HL-60 (cell line): Measurements from ENCODE around the gene KCNG4.

Source experiments
- DNase-seq, 2 experiments: peaks; one replicate each; pipeline ENCODE4 v3.0.0-alpha.2; 2010 to 2020; ENCODE audit warnings: low read depth in 1 of 2, low spot score in 1 of 2
- H3K27ac ChIP-seq: fragments of 250-450 bp; sonication (Bioruptor Pico); replicated peaks from 2 replicates; pipeline ENCODE4 v1.5.1; 2020; ENCODE audit warnings: mild to moderate bottlenecking, moderate library complexity
- H3K27me3 ChIP-seq: fragments of 250-450 bp; sonication (Bioruptor Pico); 2 replicates; pipeline ENCODE4 v1.5.1; 2021; ENCODE audit warnings: mild to moderate bottlenecking, moderate library complexity; ENCODE audit not compliant: insufficient read depth, poor library complexity, severe bottlenecking
- H3K4me3 ChIP-seq: replicated peaks from 2 replicates; pipeline ENCODE4 v1.5.1; 2011; ENCODE audit warnings: mild to moderate bottlenecking, control low read depth, low read length; ENCODE audit not compliant: insufficient read depth
- GABPA ChIP-seq: IDR thresholded peaks from 2 replicates; pipeline ENCODE4 v1.6.1; 2012; ENCODE audit warnings: low read depth
- POLR2AphosphoS5 ChIP-seq: IDR thresholded peaks from 2 replicates; pipeline ENCODE4 v1.6.1; 2012; ENCODE audit warnings: low read depth
- SPI1 ChIP-seq: IDR thresholded peaks from 2 replicates; pipeline ENCODE4 v1.6.1; 2012; ENCODE audit warnings: low read depth, mild to moderate bottlenecking, borderline replicate concordance
- TF ChIP-seq, protein P1 (sequence below): IDR thresholded peaks from 2 replicates; pipeline ENCODE4 v1.6.1; 2012; ENCODE audit warnings: low read depth; ENCODE audit not compliant: insufficient replicate concordance
- TF ChIP-seq, protein P2 (sequence below): IDR thresholded peaks from one replicate; pipeline ENCODE4 v1.5.1; 2011; ENCODE audit warnings: low read length, control low read depth, inconsistent platforms; ENCODE audit not compliant: insufficient read depth

The KCNG4 gene

DNA sequence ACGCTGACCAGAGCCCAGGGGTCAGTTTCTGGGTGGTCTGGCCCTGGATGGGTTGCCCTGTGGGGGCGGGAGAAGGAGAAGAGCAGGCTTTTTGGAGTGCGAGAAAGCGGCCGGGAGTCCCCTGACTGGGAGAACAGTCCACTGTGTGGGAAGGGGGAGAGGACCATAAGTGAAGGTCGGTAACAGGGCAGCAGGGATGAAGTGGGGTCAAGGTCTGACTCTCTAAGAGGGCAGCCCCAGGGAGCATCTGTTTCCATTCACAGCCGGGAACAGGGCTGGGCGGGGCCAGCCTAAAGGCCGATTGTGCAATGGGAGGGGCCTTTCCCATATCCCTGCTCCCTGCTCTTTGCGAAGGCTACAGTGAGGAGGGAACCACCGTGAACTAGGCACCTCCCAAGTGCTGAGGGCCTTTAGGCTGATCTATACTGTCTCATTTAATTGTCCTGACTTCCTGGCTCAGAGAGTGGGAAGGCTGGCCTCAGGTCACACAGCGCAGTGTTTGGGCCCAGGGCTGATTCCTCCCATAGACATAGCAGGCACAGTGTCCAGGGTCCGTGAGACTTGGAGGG, 44.4 kb upstream of the KCNG4 start:
- Histone ChIP-seq H3K4me3 (no peak overlapping the region), H3K27ac (no peak overlapping the region), H3K27me3 (no peaks in the 10 kb centered on the region)
- DNase-seq, result no peak
- TF ChIP-seq, protein P1, sequence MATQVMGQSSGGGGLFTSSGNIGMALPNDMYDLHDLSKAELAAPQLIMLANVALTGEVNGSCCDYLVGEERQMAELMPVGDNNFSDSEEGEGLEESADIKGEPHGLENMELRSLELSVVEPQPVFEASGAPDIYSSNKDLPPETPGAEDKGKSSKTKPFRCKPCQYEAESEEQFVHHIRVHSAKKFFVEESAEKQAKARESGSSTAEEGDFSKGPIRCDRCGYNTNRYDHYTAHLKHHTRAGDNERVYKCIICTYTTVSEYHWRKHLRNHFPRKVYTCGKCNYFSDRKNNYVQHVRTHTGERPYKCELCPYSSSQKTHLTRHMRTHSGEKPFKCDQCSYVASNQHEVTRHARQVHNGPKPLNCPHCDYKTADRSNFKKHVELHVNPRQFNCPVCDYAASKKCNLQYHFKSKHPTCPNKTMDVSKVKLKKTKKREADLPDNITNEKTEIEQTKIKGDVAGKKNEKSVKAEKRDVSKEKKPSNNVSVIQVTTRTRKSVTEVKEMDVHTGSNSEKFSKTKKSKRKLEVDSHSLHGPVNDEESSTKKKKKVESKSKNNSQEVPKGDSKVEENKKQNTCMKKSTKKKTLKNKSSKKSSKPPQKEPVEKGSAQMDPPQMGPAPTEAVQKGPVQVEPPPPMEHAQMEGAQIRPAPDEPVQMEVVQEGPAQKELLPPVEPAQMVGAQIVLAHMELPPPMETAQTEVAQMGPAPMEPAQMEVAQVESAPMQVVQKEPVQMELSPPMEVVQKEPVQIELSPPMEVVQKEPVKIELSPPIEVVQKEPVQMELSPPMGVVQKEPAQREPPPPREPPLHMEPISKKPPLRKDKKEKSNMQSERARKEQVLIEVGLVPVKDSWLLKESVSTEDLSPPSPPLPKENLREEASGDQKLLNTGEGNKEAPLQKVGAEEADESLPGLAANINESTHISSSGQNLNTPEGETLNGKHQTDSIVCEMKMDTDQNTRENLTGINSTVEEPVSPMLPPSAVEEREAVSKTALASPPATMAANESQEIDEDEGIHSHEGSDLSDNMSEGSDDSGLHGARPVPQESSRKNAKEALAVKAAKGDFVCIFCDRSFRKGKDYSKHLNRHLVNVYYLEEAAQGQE, result no peak
- TF ChIP-seq GABPA (no peak), POLR2AphosphoS5 (no peak), SPI1 (no peak)
- TF ChIP-seq, protein P2, sequence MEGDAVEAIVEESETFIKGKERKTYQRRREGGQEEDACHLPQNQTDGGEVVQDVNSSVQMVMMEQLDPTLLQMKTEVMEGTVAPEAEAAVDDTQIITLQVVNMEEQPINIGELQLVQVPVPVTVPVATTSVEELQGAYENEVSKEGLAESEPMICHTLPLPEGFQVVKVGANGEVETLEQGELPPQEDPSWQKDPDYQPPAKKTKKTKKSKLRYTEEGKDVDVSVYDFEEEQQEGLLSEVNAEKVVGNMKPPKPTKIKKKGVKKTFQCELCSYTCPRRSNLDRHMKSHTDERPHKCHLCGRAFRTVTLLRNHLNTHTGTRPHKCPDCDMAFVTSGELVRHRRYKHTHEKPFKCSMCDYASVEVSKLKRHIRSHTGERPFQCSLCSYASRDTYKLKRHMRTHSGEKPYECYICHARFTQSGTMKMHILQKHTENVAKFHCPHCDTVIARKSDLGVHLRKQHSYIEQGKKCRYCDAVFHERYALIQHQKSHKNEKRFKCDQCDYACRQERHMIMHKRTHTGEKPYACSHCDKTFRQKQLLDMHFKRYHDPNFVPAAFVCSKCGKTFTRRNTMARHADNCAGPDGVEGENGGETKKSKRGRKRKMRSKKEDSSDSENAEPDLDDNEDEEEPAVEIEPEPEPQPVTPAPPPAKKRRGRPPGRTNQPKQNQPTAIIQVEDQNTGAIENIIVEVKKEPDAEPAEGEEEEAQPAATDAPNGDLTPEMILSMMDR, result no peak

DNA sequence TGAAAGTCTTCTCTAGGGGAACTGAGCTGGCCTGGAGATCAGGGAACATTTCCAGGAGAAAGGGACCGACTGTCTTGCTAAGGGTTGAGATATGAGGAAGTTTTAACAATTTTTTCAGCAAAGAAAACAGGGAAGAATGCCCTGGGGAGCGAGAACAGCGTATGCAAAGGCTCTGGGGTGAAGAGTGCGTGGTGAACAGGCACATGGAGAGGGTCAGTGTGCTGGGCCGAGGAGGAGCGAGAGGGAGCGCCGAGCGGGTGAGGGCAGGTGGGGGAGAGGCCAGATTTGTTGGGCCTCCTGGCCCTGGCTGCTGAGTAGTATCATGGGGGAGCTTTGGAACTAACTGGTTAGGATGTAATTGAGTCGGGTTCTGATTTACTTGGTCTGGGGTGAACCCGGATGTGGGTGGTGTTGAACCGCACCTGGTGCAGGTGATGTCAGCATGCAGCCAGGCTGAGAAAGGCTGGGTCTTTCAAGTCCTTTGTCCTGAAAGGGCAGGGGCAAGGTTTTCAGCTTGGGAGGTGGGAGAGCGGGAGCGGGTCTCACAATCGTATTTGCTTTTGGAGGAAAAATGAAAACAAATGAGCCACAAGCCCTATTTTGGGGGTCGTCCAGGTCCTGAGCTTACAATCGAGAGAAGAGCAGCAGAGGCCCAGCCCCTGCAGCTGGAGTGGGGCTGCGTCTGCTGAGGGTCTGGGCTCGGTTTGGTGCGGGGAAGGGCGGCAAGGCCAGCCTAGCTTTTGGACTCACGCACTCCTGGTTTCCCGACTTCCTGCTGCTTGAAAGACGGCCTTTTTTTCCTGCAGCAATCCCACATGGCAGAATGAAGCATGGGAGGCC, 43.7 kb upstream of the KCNG4 start:
- TF ChIP-seq POLR2AphosphoS5 (no peak), GABPA (no peak), SPI1 (no peak)
- TF ChIP-seq, protein P1, result no peak
- TF ChIP-seq, protein P2, result no peak
- Histone ChIP-seq H3K27me3 (no peaks in the 10 kb centered on the region), H3K4me3 (no peak overlapping the region), H3K27ac (no peak overlapping the region)
- DNase-seq, result no peak

DNA sequence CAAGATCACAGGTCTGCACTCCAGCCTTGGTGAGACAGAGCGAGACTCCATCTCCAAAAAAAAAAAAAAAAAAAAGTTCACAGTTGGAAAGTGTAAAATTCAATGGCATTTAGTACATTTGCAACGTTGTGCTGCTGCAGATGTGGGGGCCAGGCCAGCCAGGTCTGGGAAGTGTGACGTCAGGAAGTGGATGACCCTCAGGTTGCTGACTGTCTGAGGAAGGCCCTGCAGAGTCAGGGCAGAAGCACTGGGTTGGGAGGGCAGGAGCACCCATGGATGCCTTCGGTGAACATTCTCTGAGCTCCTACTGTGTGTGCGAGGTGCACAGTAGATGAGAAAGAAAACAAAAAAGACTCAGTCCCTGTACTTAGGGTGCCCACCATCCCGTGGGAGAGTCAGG, 42.7 kb upstream of the KCNG4 start:
- H3K4me3 ChIP-seq, result no peak overlapping the region
- H3K27me3 ChIP-seq, result no peaks in the 10 kb centered on the region
- TF ChIP-seq SPI1 (no peak), POLR2AphosphoS5 (no peak), GABPA (no peak)
- TF ChIP-seq, protein P1, result no peak
- TF ChIP-seq, protein P2, result no peak
- DNase-seq, result no peak
- no peak overlapping the region for H3K27ac ChIP-seq
